Measurements from ENCODE around the gene EMD.

- TF ChIP-seq POLR2AphosphoS5 (IDR thresholded peaks at IDR 0.05; ENCODE audit: low read depth, low read length) = no peak
- TF ChIP-seq TAF1 (IDR thresholded peaks at IDR 0.05; ENCODE audit: borderline replicate concordance, insufficient read depth, low read length) = no peak
These were observed 23.0 kb downstream of the EMD start for GRCh38 chrX:154401918-154402621.

Data from PFSK-1 (cell line).